HepG2 (cell line): ENCODE measurements around the gene GRIN2D. TPM values are rescaled to one million over a fixed set of nuclear protein-coding genes. Genes with fewer than 3 reads are reported as not detected.

Source experiments
- DDIT3 ChIP-seq: sonication (generic); formaldehyde crosslinking; IDR thresholded peaks from 2 replicates; pipeline ENCODE4 v1.4.0; 2020; ENCODE audit warnings: mild to moderate bottlenecking, missing genetic modification reagents
- ELF4 ChIP-seq: sonication (generic); formaldehyde crosslinking; IDR thresholded peaks from 2 replicates; pipeline ENCODE4 v1.5.0; 2020; ENCODE audit warnings: missing genetic modification reagents, mild to moderate bottlenecking, moderate library complexity, borderline replicate concordance
- GMEB1 ChIP-seq: sonication (generic); formaldehyde crosslinking; IDR thresholded peaks from 2 replicates; pipeline ENCODE4 v1.5.1; 2020; ENCODE audit warnings: missing genetic modification reagents, mild to moderate bottlenecking, borderline replicate concordance
- HOMEZ ChIP-seq: IDR thresholded peaks from 2 replicates; pipeline ENCODE4 v1.6.1; 2016; ENCODE audit warnings: low read depth
- KLF16 ChIP-seq, 2 experiments: sonication (generic) in 1 of 2; formaldehyde crosslinking in 1 of 2; IDR thresholded peaks; 2 replicates each; pipeline versions ENCODE4 v1.6.1 to v1.8.0; 2016 to 2023; ENCODE audit warnings: missing genetic modification reagents in 2 of 2, missing compliant biosample characterization in 1 of 2
- MAX ChIP-seq: IDR thresholded peaks from 2 replicates; pipeline ENCODE4 v1.6.1; 2012; ENCODE audit warnings: inconsistent platforms
- MBNL3 ChIP-seq: fragments of 250-450 bp; sonication (Bioruptor Pico); conservative IDR thresholded peaks from 2 replicates; pipeline ENCODE4 v1.8.0; 2022; ENCODE audit warnings: mild to moderate bottlenecking, inconsistent platforms
- NR0B2 ChIP-seq: sonication (generic); formaldehyde crosslinking; IDR thresholded peaks from 2 replicates; pipeline ENCODE4 v1.4.0; 2020; ENCODE audit warnings: mild to moderate bottlenecking, missing genetic modification reagents
- RXRA ChIP-seq: sonication (generic); formaldehyde crosslinking; IDR thresholded peaks from 2 replicates; pipeline ENCODE4 v1.5.1; 2020; ENCODE audit warnings: missing genetic modification reagents
- SOX13 ChIP-seq, 3 experiments: fragments of 450-650 bp in 1 of 3; sonication (generic) in 1 of 3; formaldehyde crosslinking in 1 of 3; IDR thresholded peaks in 2 of 3; conservative IDR thresholded peaks in 1 of 3; 2 replicates each; pipeline versions ENCODE4 v1.5.0 to v1.6.1; 2016 to 2020; ENCODE audit warnings: antibody characterized with exemption in 1 of 3, mild to moderate bottlenecking in 1 of 3, missing compliant biosample characterization in 1 of 3, missing genetic modification reagents in 1 of 3, moderate library complexity in 1 of 3
- SRSF9 ChIP-seq: fragments of 200-400 bp; formaldehyde crosslinking; IDR thresholded peaks from 2 replicates; pipeline ENCODE4 v1.6.1; 2018; ENCODE audit warnings: borderline replicate concordance, mild to moderate bottlenecking, low read depth, low read length; ENCODE audit not compliant: insufficient read depth, poor library complexity, severe bottlenecking
- TAF1 ChIP-seq: sonication (generic); formaldehyde crosslinking; IDR thresholded peaks from 2 replicates; pipeline ENCODE4 v1.4.0; 2020; ENCODE audit warnings: missing genetic modification reagents
- TBX3 ChIP-seq: fragments of 450-650 bp; IDR thresholded peaks from 2 replicates; pipeline ENCODE4 v1.6.1; 2017; ENCODE audit warnings: antibody characterized with exemption, mild to moderate bottlenecking, inconsistent platforms, borderline replicate concordance
- TCF7 ChIP-seq: sonication (generic); IDR thresholded peaks from 2 replicates; pipeline ENCODE4 v1.6.1; 2016; ENCODE audit warnings: antibody characterized with exemption, low read depth
- TRIM24 ChIP-seq: sonication (generic); formaldehyde crosslinking; IDR thresholded peaks from 2 replicates; pipeline ENCODE4 v1.8.0; 2022; ENCODE audit warnings: mild to moderate bottlenecking, missing genetic modification reagents
- ZC3H4 ChIP-seq: sonication (generic); formaldehyde crosslinking; IDR thresholded peaks from 2 replicates; pipeline ENCODE4 v1.4.0; 2020; ENCODE audit warnings: missing genetic modification reagents, borderline replicate concordance
- ZNF501 ChIP-seq: sonication (generic); formaldehyde crosslinking; IDR thresholded peaks from 2 replicates; pipeline ENCODE4 v1.5.1; 2020; ENCODE audit warnings: mild to moderate bottlenecking, moderate library complexity, missing genetic modification reagents
- ZNF768 ChIP-seq: sonication (generic); formaldehyde crosslinking; IDR thresholded peaks from 2 replicates; pipeline ENCODE4 v1.4.0; 2020; ENCODE audit warnings: missing genetic modification reagents
- polyA plus RNA-seq, 8 experiments: library from polyadenylated mRNA; depleted of rRNA in 3 of 8; stranded (reverse) in 7 of 8; unstranded in 1 of 8; fragments of >200 nt; fragmentation: Illumina TruSeq in 4 of 8; extraction: Trizol in 4 of 8; gene quantifications; 2 replicates each; pipeline versions ENCODE4 v1.2.1 to v1.2.3, GENCODE V29; 2011 to 2016; ENCODE audit warnings: low read depth in 4 of 8, missing spikeins in 1 of 8, mixed read lengths in 1 of 8; ENCODE audit not compliant: insufficient read depth in 1 of 8
- total RNA-seq, 5 experiments: library from RNA; depleted of rRNA; stranded (reverse); fragments of >200 nt; fragmentation: Illumina TruSeq; extraction: Trizol; gene quantifications; 2 replicates each; pipeline ENCODE4 v1.2.3, GENCODE V29; 2016; ENCODE audit warnings: low read depth in 1 of 5
- TF ChIP-seq, protein P1 (sequence below): sonication (generic); formaldehyde crosslinking; IDR thresholded peaks from 2 replicates; pipeline ENCODE4 v1.4.0; 2020; ENCODE audit warnings: missing genetic modification reagents, borderline replicate concordance

GRIN2D gene
- total and polyA plus RNA-seq, 2 of the 13 experiments (the other 11 are each of a cell fraction or from before 2014, with no cell fraction given) = 0.02 to 0.13 TPM

GRCh38 chr19:48400018-48400742 is 6.7 kb downstream of the GRIN2D start (continued):
- TF ChIP-seq GMEB1 (CRISPR knock-in tag) = 0 out of 2 replicates have a peak, but pooled peaks have one; percentile 31
- peak; percentile 45; the same call in 1 of the 2 replicates for TF ChIP-seq TAF1 (CRISPR knock-in tag)
- TF ChIP-seq TCF7 = no peak
- TF ChIP-seq NR0B2 = no peak
- no peak for TF ChIP-seq HOMEZ (CRISPR knock-in tag)
- TF ChIP-seq ELF4 = no peak
- TF ChIP-seq MAX = 0 out of 2 replicates have a peak, but pooled peaks have one; percentile 53
- no peak for TF ChIP-seq TBX3
- no peak for TF ChIP-seq MBNL3 (CRISPR knock-in tag)
- 0 out of 4 replicates have a peak, but pooled peaks of 1 of the 2 experiments have one; percentile 19 for TF ChIP-seq KLF16 (CRISPR knock-in tag; IDR thresholded peaks at IDR 0.05)
- TF ChIP-seq, protein P1, sequence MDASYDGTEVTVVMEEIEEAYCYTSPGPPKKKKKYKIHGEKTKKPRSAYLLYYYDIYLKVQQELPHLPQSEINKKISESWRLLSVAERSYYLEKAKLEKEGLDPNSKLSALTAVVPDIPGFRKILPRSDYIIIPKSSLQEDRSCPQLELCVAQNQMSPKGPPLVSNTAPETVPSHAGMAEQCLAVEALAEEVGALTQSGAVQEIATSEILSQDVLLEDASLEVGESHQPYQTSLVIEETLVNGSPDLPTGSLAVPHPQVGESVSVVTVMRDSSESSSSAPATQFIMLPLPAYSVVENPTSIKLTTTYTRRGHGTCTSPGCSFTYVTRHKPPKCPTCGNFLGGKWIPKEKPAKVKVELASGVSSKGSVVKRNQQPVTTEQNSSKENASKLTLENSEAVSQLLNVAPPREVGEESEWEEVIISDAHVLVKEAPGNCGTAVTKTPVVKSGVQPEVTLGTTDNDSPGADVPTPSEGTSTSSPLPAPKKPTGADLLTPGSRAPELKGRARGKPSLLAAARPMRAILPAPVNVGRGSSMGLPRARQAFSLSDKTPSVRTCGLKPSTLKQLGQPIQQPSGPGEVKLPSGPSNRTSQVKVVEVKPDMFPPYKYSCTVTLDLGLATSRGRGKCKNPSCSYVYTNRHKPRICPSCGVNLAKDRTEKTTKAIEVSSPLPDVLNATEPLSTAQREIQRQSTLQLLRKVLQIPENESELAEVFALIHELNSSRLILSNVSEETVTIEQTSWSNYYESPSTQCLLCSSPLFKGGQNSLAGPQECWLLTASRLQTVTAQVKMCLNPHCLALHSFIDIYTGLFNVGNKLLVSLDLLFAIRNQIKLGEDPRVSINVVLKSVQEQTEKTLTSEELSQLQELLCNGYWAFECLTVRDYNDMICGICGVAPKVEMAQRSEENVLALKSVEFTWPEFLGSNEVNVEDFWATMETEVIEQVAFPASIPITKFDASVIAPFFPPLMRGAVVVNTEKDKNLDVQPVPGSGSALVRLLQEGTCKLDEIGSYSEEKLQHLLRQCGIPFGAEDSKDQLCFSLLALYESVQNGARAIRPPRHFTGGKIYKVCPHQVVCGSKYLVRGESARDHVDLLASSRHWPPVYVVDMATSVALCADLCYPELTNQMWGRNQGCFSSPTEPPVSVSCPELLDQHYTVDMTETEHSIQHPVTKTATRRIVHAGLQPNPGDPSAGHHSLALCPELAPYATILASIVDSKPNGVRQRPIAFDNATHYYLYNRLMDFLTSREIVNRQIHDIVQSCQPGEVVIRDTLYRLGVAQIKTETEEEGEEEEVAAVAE (CRISPR knock-in tag) = no peak
- 0 out of 2 replicates have a peak, but pooled peaks have one; percentile 43 for TF ChIP-seq ZNF501 (CRISPR knock-in tag)
- TF ChIP-seq SRSF9 = no peak
- no peak for TF ChIP-seq SOX13 (IDR thresholded peaks at IDR 0.05)
- no peak for TF ChIP-seq SOX13 (CRISPR knock-in tag; conservative IDR thresholded peaks at IDR 0.05 in 1 of 2, IDR thresholded peaks at IDR 0.05 in 1 of 2)
- TF ChIP-seq DDIT3 (CRISPR knock-in tag) = no peak
- no peak for TF ChIP-seq ZNF768 (CRISPR knock-in tag)
- TF ChIP-seq RXRA (CRISPR knock-in tag) = peak; percentile 27; the same call in 1 of the 2 replicates
- no peak for TF ChIP-seq TRIM24 (CRISPR knock-in tag)
- no peak for TF ChIP-seq ZC3H4 (CRISPR knock-in tag)
